ENCODE data around the gene ERICH6. TPM values are rescaled to one million over a fixed set of nuclear protein-coding genes. Genes with fewer than 3 reads are reported as not detected.

ERICH6 gene
- total RNA-seq, 1 donor from 2014 or later = 0.69 TPM

GRCh38 chr3:150682824-150683223 is 20.9 kb downstream of the ERICH6 start:
- TF ChIP-seq CTCF (IDR thresholded peaks at IDR 0.05; ENCODE audit: partially characterized antibody, unreplicated experiment) = no peak

GRCh38 chr3:150682279-150682678 is 21.4 kb downstream of the ERICH6 start:
- Mint-ChIP-seq H3K4me3 (ENCODE audit: unreplicated experiment) (no peak overlapping the region), H3K27ac (ENCODE audit: unreplicated experiment) (no peak overlapping the region), H3K27me3 (ENCODE audit: unreplicated experiment) (no peaks in the 10 kb centered on the region), H3K36me3 (ENCODE audit: unreplicated experiment) (peaks cover 7% of the 10 kb centered on the region), H3K4me1 (ENCODE audit: low read depth, unreplicated experiment) (no peaks in the 10 kb centered on the region), H3K9me3 (ENCODE audit: unreplicated experiment) (no peaks in the 10 kb centered on the region)
- DNase-seq = no peak
- no peak for TF ChIP-seq CTCF (IDR thresholded peaks at IDR 0.05; ENCODE audit: partially characterized antibody, unreplicated experiment)

More at GRCh38 chr3:150682824-150683223, 20.9 kb downstream of the ERICH6 start:
- no peaks in the 10 kb centered on the region for H3K4me1 Mint-ChIP-seq (ENCODE audit: low read depth, unreplicated experiment)
- H3K36me3 Mint-ChIP-seq (ENCODE audit: unreplicated experiment) = peaks cover 7% of the 10 kb centered on the region
- no peaks in the 10 kb centered on the region for H3K27me3 Mint-ChIP-seq (ENCODE audit: unreplicated experiment)
- DNase-seq = no peak
- no peak overlapping the region for H3K27ac Mint-ChIP-seq (ENCODE audit: unreplicated experiment)
- no peak overlapping the region for H3K4me3 Mint-ChIP-seq (ENCODE audit: unreplicated experiment)
- H3K9me3 Mint-ChIP-seq (ENCODE audit: unreplicated experiment) = no peaks in the 10 kb centered on the region

DNA sequence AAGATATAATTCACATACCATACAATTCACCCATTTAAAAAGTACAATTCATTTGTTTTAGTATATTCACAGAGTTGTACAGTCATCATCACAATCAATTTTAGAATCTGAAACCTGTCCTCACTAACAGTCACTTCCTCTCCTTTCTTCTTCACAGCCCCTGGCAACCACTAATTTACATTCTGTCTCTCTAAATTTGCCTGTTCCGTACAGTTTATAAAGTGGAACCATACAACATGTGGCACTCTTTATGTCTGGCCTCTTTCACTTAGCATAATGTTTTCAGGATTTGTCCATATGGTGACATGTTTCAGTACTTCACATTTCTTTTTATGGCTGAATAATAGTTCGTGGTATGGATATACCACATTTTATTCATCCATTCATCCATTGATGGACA is 22.7 kb downstream of the ERICH6 start:
- Mint-ChIP-seq H3K9me3 (ENCODE audit: unreplicated experiment) (no peaks in the 10 kb centered on the region), H3K36me3 (ENCODE audit: unreplicated experiment) (peaks cover 11% of the 10 kb centered on the region), H3K4me3 (ENCODE audit: unreplicated experiment) (no peak overlapping the region)

GRCh38 chr3:150680562-150680961 is 23.2 kb downstream of the ERICH6 start:
- Mint-ChIP-seq H3K9me3 (ENCODE audit: unreplicated experiment) (peaks cover 2% of the 10 kb centered on the region), H3K4me1 (ENCODE audit: low read depth, unreplicated experiment) (no peaks in the 10 kb centered on the region), H3K4me3 (ENCODE audit: unreplicated experiment) (no peak overlapping the region), H3K27me3 (ENCODE audit: unreplicated experiment) (no peaks in the 10 kb centered on the region), H3K36me3 (ENCODE audit: unreplicated experiment) (peaks cover 16% of the 10 kb centered on the region), H3K27ac (ENCODE audit: unreplicated experiment) (no peak overlapping the region)
- no peak for TF ChIP-seq CTCF (IDR thresholded peaks at IDR 0.05; ENCODE audit: partially characterized antibody, unreplicated experiment)
- DNase-seq = no peak

More for the DNA sequence above, 22.7 kb downstream of the ERICH6 start:
- TF ChIP-seq CTCF (IDR thresholded peaks at IDR 0.05; ENCODE audit: partially characterized antibody, unreplicated experiment) = no peak
- DNase-seq = no peak
- Mint-ChIP-seq H3K27me3 (ENCODE audit: unreplicated experiment) (no peaks in the 10 kb centered on the region), H3K4me1 (ENCODE audit: low read depth, unreplicated experiment) (no peaks in the 10 kb centered on the region), H3K27ac (ENCODE audit: unreplicated experiment) (no peak overlapping the region)

DNA sequence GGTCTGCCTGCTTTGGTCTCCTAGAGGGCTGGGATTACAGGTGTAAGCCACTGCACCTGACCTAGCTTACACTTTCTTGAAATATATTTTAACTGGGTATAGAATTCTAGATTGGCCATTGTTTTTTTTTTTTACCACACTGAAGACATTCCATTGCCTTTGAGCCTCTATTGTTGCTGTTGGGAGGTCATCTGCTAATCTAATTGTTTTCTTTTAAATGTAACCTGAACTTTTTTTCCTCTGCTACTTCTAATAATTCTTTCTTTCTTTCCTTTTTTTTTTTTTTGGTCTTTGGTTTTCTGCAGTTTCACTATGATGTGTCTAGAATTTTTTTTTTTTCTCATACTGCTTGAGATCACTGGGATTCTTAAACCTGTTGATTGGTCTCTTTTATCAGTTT is 28.1 kb downstream of the ERICH6 start:
- H3K36me3 Mint-ChIP-seq (ENCODE audit: unreplicated experiment) = peaks cover 10% of the 10 kb centered on the region
- peaks cover 3% of the 10 kb centered on the region for H3K9me3 Mint-ChIP-seq (ENCODE audit: unreplicated experiment)
- no peaks in the 10 kb centered on the region for H3K27me3 Mint-ChIP-seq (ENCODE audit: unreplicated experiment)
- H3K4me1 Mint-ChIP-seq (ENCODE audit: low read depth, unreplicated experiment) = no peaks in the 10 kb centered on the region
- no peak overlapping the region for H3K27ac Mint-ChIP-seq (ENCODE audit: unreplicated experiment)
- no peak for TF ChIP-seq CTCF (IDR thresholded peaks at IDR 0.05; ENCODE audit: partially characterized antibody, unreplicated experiment)
- H3K4me3 Mint-ChIP-seq (ENCODE audit: unreplicated experiment) = no peak overlapping the region
- DNase-seq = no peak
